HEK293T (cell line): ENCODE measurements around the gene RABEPK.

Experiments
- CTCF ChIA-PET: fragments of 350-600 bp; formaldehyde crosslinking; extraction: SDS; loops from one replicate; lab custom pipeline; 2021; ENCODE audit warnings: antibody characterized with exemption, inconsistent platforms; lab: Yijun Ruan, JAX
- POLR2A ChIA-PET: fragments of 350-600 bp; formaldehyde crosslinking; extraction: SDS; loops from one replicate; lab custom pipeline; 2020; ENCODE audit warnings: antibody characterized with exemption, inconsistent platforms; lab: Yijun Ruan, JAX
- DNase-seq: peaks from one replicate; pipeline ENCODE4 v3.0.0; 2012; ENCODE audit warnings: mixed read lengths; ENCODE audit errors: extremely low spot score
- ARNT ChIP-seq: fragments of 450-650 bp; IDR thresholded peaks from 2 replicates; pipeline ENCODE4 v1.6.1; 2017; ENCODE audit warnings: mild to moderate bottlenecking
- BHLHE40 ChIP-seq: fragments of 450-650 bp; IDR thresholded peaks from 2 replicates; pipeline ENCODE4 v1.6.1; 2016; ENCODE audit warnings: mild to moderate bottlenecking, moderate library complexity, borderline replicate concordance
- CTBP1 ChIP-seq: fragments of 450-650 bp; IDR thresholded peaks from 2 replicates; pipeline ENCODE4 v1.6.1; 2016; ENCODE audit warnings: borderline replicate concordance
- ELF4 ChIP-seq: fragments of 450-650 bp; IDR thresholded peaks from 2 replicates; pipeline ENCODE4 v1.6.1; 2017; ENCODE audit warnings: antibody characterized with exemption
- FOXA1 ChIP-seq: fragments of 450-650 bp; IDR thresholded peaks from 2 replicates; pipeline ENCODE4 v1.6.1; 2016; ENCODE audit warnings: mild to moderate bottlenecking
- FOXK2 ChIP-seq: fragments of 450-650 bp; IDR thresholded peaks from 2 replicates; pipeline ENCODE4 v1.6.1; 2016; ENCODE audit warnings: mild to moderate bottlenecking
- FOXM1 ChIP-seq: fragments of 450-650 bp; IDR thresholded peaks from 2 replicates; pipeline ENCODE4 v1.6.1; 2017; ENCODE audit warnings: mild to moderate bottlenecking, borderline replicate concordance
- HDGF ChIP-seq: fragments of 450-650 bp; IDR thresholded peaks from 2 replicates; pipeline ENCODE4 v1.6.1; 2017; ENCODE audit warnings: antibody characterized with exemption, borderline replicate concordance
- L3MBTL2 ChIP-seq: fragments of 450-650 bp; conservative IDR thresholded peaks from 2 replicates; pipeline ENCODE4 v1.6.1; 2016; ENCODE audit warnings: mild to moderate bottlenecking
- LEF1 ChIP-seq: fragments of 450-650 bp; IDR thresholded peaks from 2 replicates; pipeline ENCODE4 v1.6.1; 2017; ENCODE audit warnings: mild to moderate bottlenecking, borderline replicate concordance
- NFRKB ChIP-seq: fragments of 450-650 bp; IDR thresholded peaks from 2 replicates; pipeline ENCODE4 v1.6.1; 2016; ENCODE audit warnings: mild to moderate bottlenecking, moderate library complexity
- PKNOX1 ChIP-seq: fragments of 450-650 bp; IDR thresholded peaks from 2 replicates; pipeline ENCODE4 v1.6.1; 2016
- SP1 ChIP-seq: fragments of 450-650 bp; IDR thresholded peaks from 2 replicates; pipeline ENCODE4 v1.6.1; 2017
- SUZ12 ChIP-seq: fragments of 450-650 bp; IDR thresholded peaks from 2 replicates; pipeline ENCODE4 v1.6.1; 2016; ENCODE audit warnings: mild to moderate bottlenecking
- TARDBP ChIP-seq: fragments of 450-650 bp; IDR thresholded peaks from 2 replicates; pipeline ENCODE4 v1.6.1; 2016
- ZNF384 ChIP-seq: fragments of 450-650 bp; IDR thresholded peaks from 2 replicates; pipeline ENCODE4 v1.6.1; 2016

The RABEPK gene

GRCh38 chr9:125268394-125269013, 68.2 kb downstream of the RABEPK start:
- TF ChIP-seq SUZ12 (no peak), LEF1 (no peak), PKNOX1 (no peak), ARNT (no peak)
- no peak for DNase-seq
- CTCF ChIA-PET = no interaction called here
- POLR2A ChIA-PET = no interaction called here

- ChIA-PET POLR2A (no interaction called here), CTCF (no interaction called here)
- no peak for TF ChIP-seq LEF1
- TF ChIP-seq L3MBTL2 = no peak
- TF ChIP-seq CTBP1 = no peak
- no peak for TF ChIP-seq PKNOX1
- TF ChIP-seq SP1 = no peak
- no peak for TF ChIP-seq ELF4
- TF ChIP-seq TARDBP = no peak
- TF ChIP-seq FOXA1 = no peak
- DNase-seq = no peak
These were observed 68.7 kb downstream of the RABEPK start for GRCh38 chr9:125269014-125269397.

- ChIA-PET POLR2A (no interaction called here), CTCF (no interaction called here)
- DNase-seq = no peak
- no peak for TF ChIP-seq HDGF
- TF ChIP-seq FOXK2 = no peak
- no peak for TF ChIP-seq NFRKB
- TF ChIP-seq BHLHE40 = no peak
- TF ChIP-seq PKNOX1 = no peak
- no peak for TF ChIP-seq LEF1
- TF ChIP-seq FOXM1 = no peak
- no peak for TF ChIP-seq FOXA1
- no peak for TF ChIP-seq L3MBTL2
These were observed 70.7 kb downstream of the RABEPK start for GRCh38 chr9:125271081-125271480.

GRCh38 chr9:125272697-125273096, 72.4 kb downstream of the RABEPK start:
- CTCF ChIA-PET = no interaction called here
- TF ChIP-seq FOXK2 (no peak), FOXA1 (no peak), SUZ12 (no peak), NFRKB (no peak), BHLHE40 (no peak), LEF1 (no peak), HDGF (no peak)
- POLR2A ChIA-PET = no interaction called here
- DNase-seq = no peak

GRCh38 chr9:125276771-125277170, 76.4 kb downstream of the RABEPK start:
- ChIA-PET POLR2A (no interaction called here), CTCF (interaction anchor here (0.6 kb wide), 1 partner anchor 1428 kb away, joined by 3 read pairs; no protein-coding TSS in a partner anchor)
- DNase-seq = no peak
- no peak for TF ChIP-seq PKNOX1
- no peak for TF ChIP-seq TARDBP
- TF ChIP-seq BHLHE40 = no peak
- no peak for TF ChIP-seq L3MBTL2
- TF ChIP-seq LEF1 = no peak
- no peak for TF ChIP-seq SP1
- TF ChIP-seq ARNT = no peak
- no peak for TF ChIP-seq HDGF
- no peak for TF ChIP-seq FOXM1
- TF ChIP-seq ELF4 = no peak
- no peak for TF ChIP-seq FOXK2
- no peak for TF ChIP-seq NFRKB

- DNase-seq = no peak
- POLR2A ChIA-PET = no interaction called here
- TF ChIP-seq PKNOX1 (no peak), TARDBP (no peak), BHLHE40 (no peak), ZNF384 (no peak), CTBP1 (no peak), L3MBTL2 (no peak), FOXM1 (no peak), NFRKB (no peak), LEF1 (no peak), ARNT (no peak), FOXA1 (no peak), HDGF (no peak), SUZ12 (no peak), ELF4 (no peak), FOXK2 (no peak), SP1 (no peak)
- CTCF ChIA-PET = interaction anchor here (0.6 kb wide), 1 partner anchor 1428 kb away, joined by 3 read pairs; no protein-coding TSS in a partner anchor
These were observed 77.1 kb downstream of the RABEPK start for GRCh38 chr9:125277411-125277810.
